GM18507 (cell line): Measurements from ENCODE around the gene DACH2.

Experiments
- DNase-seq: peaks from one replicate; pipeline ENCODE4 v3.0.0; 2011; ENCODE audit warnings: low read depth; ENCODE audit not compliant: insufficient read length; ENCODE audit errors: extremely low spot score
- FAIRE-seq: peaks from 2 replicates; lab custom pipeline; 2011; peaks lifted over from hg19 to GRCh38; lab: Jason Lieb, UNC

DACH2 gene

DNA sequence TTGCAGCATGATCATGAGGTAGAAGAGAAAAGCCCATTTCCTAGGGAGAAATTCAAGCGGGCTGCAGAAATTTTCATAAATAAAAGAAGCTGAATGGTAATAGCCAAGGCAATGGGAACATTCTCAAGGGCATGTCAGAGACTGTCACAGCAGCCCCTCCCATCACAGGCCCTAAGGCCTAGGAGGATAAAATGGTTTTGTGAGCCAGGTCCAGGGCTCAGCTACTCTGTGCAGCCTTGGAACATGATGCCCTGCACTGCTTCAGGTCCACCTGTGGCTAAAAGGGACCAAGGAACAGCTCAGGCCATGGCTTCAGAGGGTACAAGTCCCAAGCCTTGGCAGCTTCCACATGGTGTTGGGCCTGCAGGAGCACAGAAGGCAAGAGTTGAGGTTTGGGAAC, 93.3 kb downstream of the DACH2 start:
- DNase-seq (no peak), FAIRE-seq (no peak)

- no peak for DNase-seq
- no peak for FAIRE-seq
Measured at GRCh38 chrX:86263526-86263925, 115.3 kb downstream of the DACH2 start.

DNA sequence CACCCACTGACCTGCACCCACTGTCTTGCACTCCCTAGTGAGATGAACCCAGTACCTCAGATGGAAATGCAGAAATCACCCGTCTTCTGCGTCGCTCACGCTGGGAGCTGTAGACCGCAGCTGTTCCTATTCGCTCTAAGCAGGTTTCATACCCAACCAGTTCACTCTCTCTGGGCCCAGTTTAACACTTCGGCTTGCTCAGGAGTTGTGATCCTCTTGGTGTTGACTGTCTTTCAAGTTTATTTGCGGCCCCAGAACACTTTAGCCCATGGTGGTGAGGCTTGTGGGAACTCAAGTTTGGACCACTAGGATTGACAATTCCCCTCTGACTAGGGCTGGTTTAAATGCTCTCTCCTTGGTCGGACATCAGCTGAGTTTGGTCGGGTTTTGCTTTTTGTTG, 147.0 kb downstream of the DACH2 start:
- DNase-seq (no peak), FAIRE-seq (no peak)

- no peak for DNase-seq
Measured at GRCh38 chrX:86322913-86323312, 174.7 kb downstream of the DACH2 start.

GRCh38 chrX:86329174-86329573, 180.9 kb downstream of the DACH2 start:
- FAIRE-seq (no peak), DNase-seq (no peak)

More at GRCh38 chrX:86322913-86323312, 174.7 kb downstream of the DACH2 start:
- FAIRE-seq: no peak

DNA sequence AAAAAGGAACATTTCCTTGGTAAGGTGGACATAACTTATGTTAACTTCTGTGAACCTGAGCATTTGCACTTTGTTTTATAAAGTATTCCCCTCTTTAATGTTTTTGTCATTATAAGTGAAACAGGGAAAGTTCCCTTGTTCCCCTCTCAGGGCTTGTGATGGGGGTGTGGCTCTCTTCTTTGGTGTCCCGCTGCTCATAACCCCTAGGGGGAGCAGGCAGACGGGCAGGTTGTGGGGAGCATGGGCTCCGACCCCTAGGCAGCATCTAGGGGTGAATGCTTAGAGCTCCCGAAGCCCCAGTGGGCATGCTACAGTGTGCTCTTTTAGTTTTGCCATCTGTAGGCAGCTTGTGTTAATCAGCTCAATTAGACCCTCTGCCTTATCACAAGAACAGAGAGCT, 200.4 kb downstream of the DACH2 start:
- no peak for FAIRE-seq
- no peak for DNase-seq

DNA sequence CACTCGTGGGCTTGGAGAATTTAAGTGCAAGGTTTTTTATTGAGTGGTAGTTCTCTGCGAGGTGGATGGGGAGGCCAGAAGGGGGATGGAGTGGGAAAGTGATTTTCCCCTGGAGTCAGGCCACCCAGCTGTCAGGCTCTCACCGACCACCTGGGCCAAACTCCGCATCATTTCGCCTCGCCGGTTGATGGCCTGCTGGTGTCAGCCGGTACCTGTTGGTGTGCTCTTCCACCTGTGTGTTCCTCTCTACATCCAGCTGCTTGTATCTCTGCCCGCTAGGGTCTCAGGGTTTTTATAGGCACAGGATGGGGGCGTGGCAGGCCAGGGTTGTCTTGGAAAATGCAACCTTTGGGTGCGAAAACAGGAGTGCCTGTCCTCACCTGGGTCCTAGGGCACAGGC, 200.9 kb downstream of the DACH2 start:
- DNase-seq: no peak
- no peak for FAIRE-seq

DNA sequence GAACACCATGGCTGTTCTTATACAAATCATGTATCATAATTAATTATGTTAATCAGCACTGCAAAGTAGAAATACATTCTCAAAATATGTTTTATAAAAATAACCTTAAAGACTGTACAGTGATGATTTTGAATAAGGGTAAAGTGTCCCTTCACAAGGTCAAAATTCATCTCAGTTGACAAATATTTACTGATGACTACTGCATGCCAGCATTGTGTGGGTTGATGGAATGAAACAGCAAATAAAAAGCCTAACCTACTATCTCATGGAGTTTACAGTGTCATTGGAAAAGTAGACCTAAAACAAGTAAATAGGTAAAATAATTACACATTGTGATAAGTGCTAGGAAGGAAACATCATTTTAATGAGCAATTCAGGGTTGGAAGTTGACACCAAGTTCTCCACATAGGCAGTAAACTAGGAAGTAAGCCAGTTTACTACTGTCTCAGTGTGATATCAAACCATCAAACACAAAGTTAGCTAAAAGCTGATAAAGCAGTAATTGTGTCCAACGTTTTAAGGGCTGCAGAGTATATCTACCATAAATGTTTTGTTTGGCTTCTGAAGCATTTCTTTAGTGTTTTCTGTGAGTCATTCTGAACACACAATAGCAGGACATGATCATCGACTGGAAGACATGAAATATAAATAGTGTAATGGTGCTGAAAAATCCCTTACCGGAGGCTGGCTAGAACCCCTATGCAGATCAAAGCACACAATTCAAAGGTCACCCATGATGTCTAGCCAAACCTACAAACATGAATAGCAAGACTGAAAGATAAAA, 221.8 kb downstream of the DACH2 start:
- DNase-seq (no peak), FAIRE-seq (no peak)

DNA sequence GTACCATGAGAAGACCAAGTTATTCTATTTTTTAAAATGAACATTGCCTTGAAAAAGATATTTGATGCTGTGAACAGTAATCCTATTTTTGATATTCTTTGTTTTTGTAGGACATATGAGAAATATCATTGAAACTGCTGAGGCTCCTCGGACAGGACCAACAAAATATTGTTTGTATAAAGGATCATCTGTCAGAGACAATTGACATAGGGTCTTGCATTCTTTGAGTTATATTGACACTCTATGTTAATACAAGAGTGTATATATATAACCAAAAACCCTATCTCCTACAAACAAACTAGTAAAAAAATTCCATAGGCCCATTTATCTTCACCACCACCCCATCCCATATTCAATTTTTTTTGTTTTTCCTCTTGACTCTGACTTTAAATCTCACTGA, 222.7 kb downstream of the DACH2 start:
- FAIRE-seq: no peak
- DNase-seq: no peak

GRCh38 chrX:86379209-86379608, 231.0 kb downstream of the DACH2 start:
- DNase-seq: no peak
- FAIRE-seq: no peak

DNA sequence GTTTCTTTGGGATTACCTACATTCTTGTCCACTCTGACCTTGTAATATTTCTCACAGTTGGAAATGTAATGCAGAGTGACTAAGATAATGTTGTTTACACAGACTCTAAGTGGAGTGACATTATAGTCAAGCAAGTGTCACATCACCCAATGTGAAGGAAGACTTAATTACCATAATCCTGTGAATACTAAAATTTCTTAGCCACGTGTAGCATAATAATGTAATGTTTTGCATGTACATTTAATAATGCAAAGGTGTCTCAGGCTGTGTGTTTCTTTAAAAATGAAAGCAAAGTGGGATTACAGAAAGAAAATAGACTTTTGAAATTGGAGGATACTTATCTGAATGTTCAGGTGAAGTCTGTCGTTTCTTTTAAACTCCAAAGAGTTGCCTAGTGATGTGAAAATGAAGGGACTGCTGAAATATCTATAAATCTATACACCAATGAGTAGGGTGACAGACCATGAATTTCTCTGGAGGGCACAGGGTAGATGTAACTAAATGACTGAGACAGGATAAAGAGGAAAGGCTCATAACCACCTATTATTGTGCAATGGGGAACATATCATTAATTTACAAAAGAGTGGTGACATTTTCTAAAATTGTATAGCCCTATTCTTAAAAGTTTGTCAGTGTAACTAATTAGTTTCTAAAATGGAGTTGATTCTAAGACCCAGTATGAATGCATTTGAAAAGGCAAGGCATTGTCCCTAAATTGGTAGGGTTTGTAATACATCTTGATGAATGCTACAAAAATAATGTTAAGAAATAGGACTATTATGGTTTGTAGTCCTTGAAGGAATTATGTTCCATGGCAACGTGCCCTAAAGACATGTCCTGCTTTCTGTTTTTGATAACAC, 235.7 kb downstream of the DACH2 start:
- FAIRE-seq: no peak
- no peak for DNase-seq

DNA sequence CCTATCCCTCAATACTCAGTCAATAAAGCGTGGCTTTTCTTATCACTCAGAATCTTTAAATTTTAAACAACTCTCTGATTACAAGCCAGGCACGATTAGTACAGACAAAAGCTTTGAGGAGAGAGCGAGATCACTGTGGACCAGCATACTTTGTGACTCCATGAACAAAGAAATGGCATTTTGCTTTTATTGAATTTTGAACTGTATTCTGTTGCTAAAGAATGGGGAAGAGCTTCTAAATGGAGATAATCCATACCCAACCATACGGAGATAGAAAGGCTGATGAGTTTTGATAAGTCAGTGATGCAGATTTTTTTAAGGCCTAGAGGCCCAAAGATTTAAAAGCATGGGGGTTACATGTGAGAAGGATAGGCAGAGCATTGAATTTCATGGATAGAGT, 259.1 kb downstream of the DACH2 start:
- no peak for FAIRE-seq
- DNase-seq: no peak

GRCh38 chrX:86421771-86422170, 273.5 kb downstream of the DACH2 start:
- DNase-seq (no peak), FAIRE-seq (no peak)

- FAIRE-seq (no peak), DNase-seq (no peak)
Measured at GRCh38 chrX:86436116-86436515, 287.9 kb downstream of the DACH2 start.

- FAIRE-seq: no peak
- no peak for DNase-seq
Measured at GRCh38 chrX:86455495-86455894, 307.2 kb downstream of the DACH2 start.

DNA sequence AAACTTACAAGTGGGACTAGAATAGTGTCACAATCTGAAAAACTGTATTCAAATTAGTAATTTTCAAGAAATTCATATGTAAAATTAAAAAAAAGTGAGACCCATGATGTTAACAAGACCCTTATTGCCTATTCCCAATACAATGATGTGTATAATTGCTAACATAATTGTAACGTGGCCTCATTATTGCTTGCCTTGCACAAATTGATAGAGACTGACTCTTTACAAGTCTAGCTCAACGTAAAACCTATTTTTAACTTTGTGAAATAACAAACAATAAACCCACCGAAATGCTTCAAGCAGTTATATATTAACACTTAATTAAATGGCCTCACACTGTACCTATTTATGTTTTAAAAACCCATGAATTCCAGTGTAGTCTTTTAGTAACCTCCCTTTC, 312.5 kb downstream of the DACH2 start:
- no peak for FAIRE-seq
- DNase-seq: no peak

DNA sequence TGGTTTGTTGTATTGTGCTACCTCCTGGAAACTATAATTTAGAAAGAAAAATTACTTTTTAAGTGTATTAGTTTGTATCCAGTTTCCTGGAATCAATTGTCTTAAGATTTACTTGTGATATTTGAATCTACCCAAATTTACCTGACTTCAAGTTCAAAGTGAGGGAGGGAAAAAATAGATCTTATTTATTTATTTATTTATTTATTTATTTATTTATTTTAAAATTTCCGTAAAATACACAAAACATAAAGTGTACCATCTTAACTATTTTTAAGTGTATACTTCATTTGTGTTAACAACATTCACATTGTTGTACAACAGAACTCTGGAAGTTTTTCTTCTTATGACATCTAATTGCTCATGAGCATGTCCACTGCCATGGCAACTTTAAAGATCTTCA, 356.0 kb downstream of the DACH2 start:
- FAIRE-seq (no peak), DNase-seq (no peak)

- DNase-seq: no peak
- no peak for FAIRE-seq
Measured at GRCh38 chrX:86507331-86507730, 359.1 kb downstream of the DACH2 start.

DNA sequence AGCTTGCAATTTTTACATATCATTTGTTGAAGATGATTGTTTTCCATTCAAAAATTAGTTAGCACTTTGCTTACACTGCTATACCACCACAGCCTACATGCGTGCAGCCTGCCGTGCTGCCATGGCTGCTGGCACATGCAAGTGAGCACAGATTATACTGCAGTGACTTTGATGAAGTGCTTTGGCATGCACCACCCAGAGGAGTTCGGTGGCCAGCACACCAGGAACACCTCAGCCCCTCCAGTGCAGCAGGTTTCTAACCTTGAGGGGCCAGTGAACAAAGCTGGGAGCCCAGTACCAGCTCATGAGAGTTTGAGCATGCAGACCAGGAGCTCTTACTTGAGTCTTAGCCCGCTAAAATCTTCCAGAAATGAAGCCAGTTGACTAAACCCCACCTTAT, 431.5 kb downstream of the DACH2 start:
- FAIRE-seq (no peak), DNase-seq (no peak)

DNA sequence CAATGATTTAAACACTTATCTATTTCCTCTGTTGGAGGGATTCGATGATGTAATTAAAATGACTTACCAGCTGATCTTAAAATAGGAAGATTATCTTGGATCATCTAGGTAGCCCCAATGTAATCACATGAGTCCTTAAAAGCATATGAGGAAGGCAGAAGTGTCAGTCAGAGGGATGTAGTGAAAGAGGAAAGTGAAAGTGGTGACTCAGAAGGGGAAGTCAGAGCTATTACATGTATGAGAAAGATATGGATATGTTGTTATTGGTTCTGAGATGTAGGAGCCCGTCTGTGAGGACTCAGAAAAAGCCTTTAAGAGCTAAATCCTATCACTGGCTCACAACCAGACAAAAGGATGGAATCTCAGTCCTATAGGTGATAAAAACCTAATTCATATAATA, 456.4 kb downstream of the DACH2 start:
- FAIRE-seq: no peak
- no peak for DNase-seq

DNA sequence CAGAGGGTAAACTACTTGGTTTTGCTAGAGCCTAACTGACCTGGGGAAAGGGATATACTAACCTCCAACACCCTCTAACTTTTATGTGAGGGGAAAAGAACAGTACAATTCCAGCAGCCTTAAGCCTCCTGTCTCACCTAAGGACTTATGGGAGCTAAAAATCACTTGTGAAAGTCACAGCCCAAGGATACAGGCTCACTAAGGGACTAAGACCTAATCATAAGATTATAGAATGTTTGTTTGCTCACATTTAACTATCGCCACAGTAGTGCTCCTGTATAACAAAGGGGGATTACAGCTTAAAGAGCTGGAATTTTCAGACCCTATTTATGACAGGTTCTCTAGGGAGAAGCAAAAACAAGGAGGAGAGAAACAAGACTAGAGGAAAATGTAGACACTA, 548.7 kb downstream of the DACH2 start:
- DNase-seq: no peak
- FAIRE-seq: no peak
